ENCODE results near the gene L1TD1. TPM values are rescaled to one million over a fixed set of nuclear protein-coding genes. Genes with fewer than 3 reads are reported as not detected.
"Not testable (repeated sequence)": the region's sequence is repeated elsewhere in the genome, so short reads cannot be mapped to it uniquely, and the experiment has no call there.

Gene L1TD1
- total and polyA plus RNA-seq, 9 donors: 0.73 to 3.6 (median 2.2) TPM

DNA sequence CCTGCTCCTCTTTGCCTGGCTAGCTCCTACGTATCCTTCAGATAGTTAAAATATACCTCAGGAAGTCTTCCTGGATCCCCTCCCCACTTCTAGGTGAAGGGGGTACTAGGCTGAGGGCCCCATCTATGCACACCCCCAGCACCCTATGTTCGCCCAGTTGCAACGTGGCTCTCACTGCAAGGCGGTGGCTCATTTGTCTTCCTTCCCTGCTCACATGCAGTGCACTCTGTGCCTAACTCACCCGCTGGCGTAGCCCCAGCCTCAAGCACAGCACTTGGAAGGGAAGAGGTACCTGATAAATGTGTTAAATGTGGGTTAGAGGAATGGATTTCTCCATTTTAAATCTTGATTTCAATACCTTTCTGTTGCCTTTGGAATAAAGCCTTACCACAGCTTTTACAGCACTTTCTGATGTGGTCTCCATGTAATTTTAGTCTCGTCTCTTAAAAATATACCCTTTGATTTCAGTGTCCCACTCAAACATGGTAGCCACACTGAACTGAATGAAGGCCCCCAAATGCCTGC is 39.3 kb downstream of the L1TD1 start:
- H3K27me3 ChIP-seq (ENCODE audit: control insufficient read depth, insufficient read depth, low read length): no peaks in the 10 kb centered on the region
- H3K27ac ChIP-seq (ENCODE audit: low read length): no peak overlapping the region
- peaks cover 15% of the 10 kb centered on the region for H3K4me1 ChIP-seq (ENCODE audit: control insufficient read depth, insufficient read depth, low read length)
- no peak for DNase-seq
- WGBS (ENCODE audit: insufficient coverage): 95% methylated on average over 2 of the region's 7 CpGs
- H3K4me3 ChIP-seq (ENCODE audit: low read length): no peak overlapping the region
- no peaks in the 10 kb centered on the region for H3K9me3 ChIP-seq (replicated peaks; ENCODE audit: control insufficient read depth, low read depth, low read length)
- no peaks in the 10 kb centered on the region for H3K36me3 ChIP-seq (ENCODE audit: control insufficient read depth, insufficient read depth, low read length)

DNA sequence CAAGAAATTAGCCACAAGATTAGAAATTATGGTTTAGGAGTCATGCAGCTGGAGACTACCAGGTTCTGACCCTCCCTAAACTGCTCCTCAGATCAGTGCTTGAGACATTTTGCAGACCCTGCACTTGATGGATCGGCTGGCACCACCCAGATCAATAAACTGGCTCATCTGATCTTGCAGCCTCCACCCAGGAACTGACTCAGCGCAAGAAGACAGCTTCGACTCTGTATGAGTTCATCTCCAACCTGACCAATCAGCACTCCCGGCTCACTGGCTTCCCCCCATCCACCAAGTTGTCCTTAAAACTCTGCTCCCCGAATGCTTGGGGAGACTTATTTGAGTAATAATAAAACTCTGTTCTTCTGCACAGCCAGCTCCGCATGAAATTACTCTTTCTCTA is 40.0 kb downstream of the L1TD1 start:
- Histone ChIP-seq H3K36me3 (ENCODE audit: control insufficient read depth, insufficient read depth, low read length) (no peaks in the 10 kb centered on the region), H3K4me3 (ENCODE audit: low read length) (no peak overlapping the region), H3K27ac (ENCODE audit: low read length) (no peak overlapping the region), H3K4me1 (ENCODE audit: control insufficient read depth, insufficient read depth, low read length) (peaks cover 10% of the 10 kb centered on the region), H3K9me3 (replicated peaks; ENCODE audit: control insufficient read depth, low read depth, low read length) (no peaks in the 10 kb centered on the region), H3K27me3 (ENCODE audit: control insufficient read depth, insufficient read depth, low read length) (no peaks in the 10 kb centered on the region)
- DNase-seq: no peak
- 69% methylated on average over 2 of the region's 6 CpGs for WGBS (ENCODE audit: insufficient coverage)

DNA sequence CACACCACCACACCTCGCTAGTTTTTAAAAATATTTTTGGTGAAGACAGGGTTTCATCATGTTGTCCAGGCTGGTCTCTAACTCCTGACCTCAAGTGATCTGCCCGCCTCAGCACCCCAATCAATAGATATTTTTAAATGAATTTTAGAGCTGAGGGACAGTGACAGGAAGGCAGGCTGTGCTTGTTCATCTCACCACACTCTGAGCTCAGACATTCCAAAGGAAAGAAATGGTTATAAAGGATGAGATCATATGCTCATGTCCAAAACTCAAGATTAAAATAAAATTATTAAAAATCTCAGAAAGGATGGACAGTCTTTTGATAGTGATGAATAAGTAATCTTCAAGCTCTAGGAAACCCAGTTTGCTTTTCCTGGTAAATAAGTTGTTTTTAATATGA is 40.9 kb downstream of the L1TD1 start:
- DNase-seq: no peak
- Histone ChIP-seq H3K27me3 (ENCODE audit: control insufficient read depth, insufficient read depth, low read length) (no peaks in the 10 kb centered on the region), H3K9me3 (replicated peaks; ENCODE audit: control insufficient read depth, low read depth, low read length) (no peaks in the 10 kb centered on the region), H3K36me3 (ENCODE audit: control insufficient read depth, insufficient read depth, low read length) (no peaks in the 10 kb centered on the region), H3K4me1 (ENCODE audit: control insufficient read depth, insufficient read depth, low read length) (peaks cover 10% of the 10 kb centered on the region), H3K4me3 (ENCODE audit: low read length) (no peak overlapping the region), H3K27ac (ENCODE audit: low read length) (no peak overlapping the region)
- WGBS (ENCODE audit: insufficient coverage): no CpG with 5 or more reads among the region's 2 CpGs

DNA sequence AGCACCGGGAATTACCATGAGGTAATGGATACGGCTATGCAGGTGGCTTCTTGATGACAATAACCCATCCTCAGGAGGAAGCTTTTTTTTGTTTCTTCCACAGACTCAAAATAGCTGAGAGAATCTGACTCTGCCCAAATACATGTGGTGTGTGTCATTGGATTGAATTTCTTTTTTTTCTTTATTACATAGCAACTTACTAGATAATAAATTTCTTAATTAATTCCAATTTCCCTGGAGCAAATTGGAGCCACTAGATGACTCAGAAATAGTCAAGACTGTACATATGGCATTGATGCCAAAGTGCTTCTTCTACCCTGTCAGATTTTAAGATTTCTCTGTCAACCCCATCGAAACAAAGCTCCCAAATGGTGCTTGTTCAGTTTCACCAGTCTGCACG is 42.7 kb downstream of the L1TD1 start:
- Histone ChIP-seq H3K4me1 (ENCODE audit: control insufficient read depth, insufficient read depth, low read length) (peaks cover 24% of the 10 kb centered on the region), H3K9me3 (replicated peaks; ENCODE audit: control insufficient read depth, low read depth, low read length) (no peaks in the 10 kb centered on the region), H3K27ac (ENCODE audit: low read length) (no peak overlapping the region), H3K27me3 (ENCODE audit: control insufficient read depth, insufficient read depth, low read length) (no peaks in the 10 kb centered on the region), H3K36me3 (ENCODE audit: control insufficient read depth, insufficient read depth, low read length) (no peaks in the 10 kb centered on the region), H3K4me3 (ENCODE audit: low read length) (no peak overlapping the region)
- no peak for DNase-seq
- WGBS (ENCODE audit: insufficient coverage): 100% methylated on average over 1 of the region's 4 CpGs

DNA sequence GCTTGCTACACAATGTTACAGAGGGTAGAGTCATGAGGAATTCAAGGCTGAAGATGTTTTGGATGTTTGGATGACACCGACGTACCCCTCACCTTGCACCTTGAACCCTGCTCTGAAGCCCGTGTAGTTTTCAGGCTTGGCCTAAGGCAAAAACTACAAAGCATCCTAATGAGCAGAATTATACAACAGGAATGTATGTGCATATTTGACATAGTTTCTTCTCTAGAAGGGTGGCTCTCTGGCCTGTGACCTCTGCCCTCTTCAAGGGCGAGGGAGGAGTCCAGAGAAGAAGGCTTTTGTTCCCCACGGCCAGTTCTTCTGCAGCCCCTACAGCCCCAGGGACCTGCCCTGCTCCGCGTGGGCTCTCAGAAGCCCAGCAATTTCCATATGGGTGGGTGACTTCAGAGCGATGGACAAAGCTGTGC is 43.3 kb downstream of the L1TD1 start:
- H3K36me3 ChIP-seq (ENCODE audit: control insufficient read depth, insufficient read depth, low read length): no peaks in the 10 kb centered on the region
- no peak overlapping the region for H3K4me3 ChIP-seq (ENCODE audit: low read length)
- 100% methylated on average over 1 of the region's 8 CpGs for WGBS (ENCODE audit: insufficient coverage)
- no peaks in the 10 kb centered on the region for H3K27me3 ChIP-seq (ENCODE audit: control insufficient read depth, insufficient read depth, low read length)
- no peaks in the 10 kb centered on the region for H3K9me3 ChIP-seq (replicated peaks; ENCODE audit: control insufficient read depth, low read depth, low read length)
- H3K4me1 ChIP-seq (ENCODE audit: control insufficient read depth, insufficient read depth, low read length): peaks cover 20% of the 10 kb centered on the region
- DNase-seq: no peak
- H3K27ac ChIP-seq (ENCODE audit: low read length): no peak overlapping the region

DNA sequence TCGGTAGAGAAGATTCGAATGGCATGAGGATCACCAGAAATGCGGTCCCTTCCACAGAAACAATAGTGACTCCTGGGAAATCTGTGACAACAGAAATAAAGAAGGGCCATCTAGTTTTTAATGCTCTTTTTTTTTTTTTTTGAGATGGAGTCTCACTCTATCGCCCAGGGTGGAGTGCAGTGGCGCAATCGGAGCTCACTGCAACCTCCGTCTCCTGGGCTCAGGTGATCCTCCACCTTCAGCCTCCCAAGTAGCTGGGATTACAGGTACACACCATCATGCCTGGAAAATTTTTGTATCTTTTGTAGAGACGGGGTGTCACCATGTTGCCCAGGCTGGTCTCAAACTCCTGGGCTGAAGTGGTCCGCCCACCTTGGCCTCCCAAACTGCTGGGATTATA is 43.9 kb downstream of the L1TD1 start:
- H3K9me3 ChIP-seq (replicated peaks; ENCODE audit: control insufficient read depth, low read depth, low read length): no peaks in the 10 kb centered on the region
- H3K36me3 ChIP-seq (ENCODE audit: control insufficient read depth, insufficient read depth, low read length): no peaks in the 10 kb centered on the region
- 100% methylated on average over 2 of the region's 9 CpGs for WGBS (ENCODE audit: insufficient coverage)
- H3K27ac ChIP-seq (ENCODE audit: low read length): no peak overlapping the region
- DNase-seq: no peak
- H3K4me1 ChIP-seq (ENCODE audit: control insufficient read depth, insufficient read depth, low read length): peaks cover 17% of the 10 kb centered on the region
- no peaks in the 10 kb centered on the region for H3K27me3 ChIP-seq (ENCODE audit: control insufficient read depth, insufficient read depth, low read length)
- no peak overlapping the region for H3K4me3 ChIP-seq (ENCODE audit: low read length)

DNA sequence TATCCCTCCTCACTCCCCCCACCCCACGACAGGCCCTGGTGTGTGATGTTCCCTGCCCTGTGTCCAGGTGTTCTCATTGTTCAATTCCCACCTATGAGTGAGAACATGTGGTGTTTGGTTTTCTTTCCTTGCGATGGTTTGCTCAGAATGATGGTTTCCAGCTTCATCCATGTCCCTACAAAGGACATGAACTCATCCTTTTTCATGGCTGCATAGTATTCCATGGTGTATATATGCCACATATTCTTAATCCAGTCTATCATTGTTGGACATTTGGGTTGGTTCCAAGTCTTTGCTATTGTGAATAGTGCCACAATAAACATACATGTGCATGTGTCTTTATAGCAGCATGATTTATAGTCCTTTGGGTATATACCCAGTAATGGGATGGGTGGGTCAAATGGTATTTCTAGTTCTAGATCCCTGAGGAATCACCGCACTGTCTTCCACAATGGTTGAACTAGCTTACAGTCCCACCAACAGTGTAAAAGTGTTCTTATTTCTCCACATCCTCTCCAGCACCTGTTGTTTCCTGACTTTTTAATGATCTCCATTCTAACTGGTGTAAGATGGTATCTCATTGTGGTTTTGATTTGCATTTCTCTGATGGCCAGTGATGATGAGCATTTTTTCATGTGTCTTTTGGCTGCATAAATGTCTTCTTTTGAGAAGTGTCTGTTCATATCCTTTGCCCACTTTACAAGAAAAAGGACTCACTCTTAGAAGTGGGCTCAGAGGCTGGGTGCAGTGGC is 45.2 kb downstream of the L1TD1 start:
- peaks cover 17% of the 10 kb centered on the region for H3K4me1 ChIP-seq (ENCODE audit: control insufficient read depth, insufficient read depth, low read length)
- not testable (repeated sequence) for H3K27ac ChIP-seq (ENCODE audit: low read length); H3K9me3 ChIP-seq (replicated peaks; ENCODE audit: control insufficient read depth, low read depth, low read length); DNase-seq; H3K27me3 ChIP-seq (ENCODE audit: control insufficient read depth, insufficient read depth, low read length); H3K4me3 ChIP-seq (ENCODE audit: low read length); H3K36me3 ChIP-seq (ENCODE audit: control insufficient read depth, insufficient read depth, low read length)
- no CpG with 5 or more reads among the region's 3 CpGs for WGBS (ENCODE audit: insufficient coverage)

DNA sequence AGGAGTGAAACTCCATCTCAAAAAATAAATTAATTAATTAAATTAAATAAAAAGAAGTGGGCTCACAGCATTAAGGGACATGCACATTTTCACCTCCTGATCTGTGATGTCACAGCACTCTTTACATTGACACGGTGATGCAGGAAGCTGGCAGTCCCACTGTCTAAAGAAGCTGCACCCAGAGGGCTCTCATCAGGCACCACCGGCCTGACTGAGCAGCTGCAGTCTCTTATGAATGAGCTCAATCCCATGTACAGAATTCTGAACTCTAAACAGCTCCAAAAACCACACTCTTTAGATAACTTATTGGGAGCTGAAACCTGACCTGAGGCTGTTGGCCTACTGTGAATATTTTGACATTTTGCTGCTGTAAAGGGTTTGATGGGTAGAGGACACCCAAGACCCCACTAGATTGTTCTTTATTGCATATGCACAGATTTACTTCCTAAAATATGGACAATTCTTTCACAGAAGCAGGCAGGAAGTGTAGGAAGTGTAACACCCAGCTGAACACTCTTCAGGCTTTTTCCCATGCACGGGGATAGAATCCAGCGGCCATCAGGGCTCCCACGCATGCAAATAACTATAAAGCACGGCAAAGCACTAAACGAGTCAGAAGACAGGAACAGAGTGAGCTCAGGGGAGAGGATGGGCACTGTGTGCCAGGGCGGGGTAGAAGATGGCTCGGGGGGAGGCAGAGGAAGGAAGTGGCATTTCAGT is 46.2 kb downstream of the L1TD1 start:
- Histone ChIP-seq H3K36me3 (ENCODE audit: control insufficient read depth, insufficient read depth, low read length) (peaks cover 1% of the 10 kb centered on the region), H3K27me3 (ENCODE audit: control insufficient read depth, insufficient read depth, low read length) (no peaks in the 10 kb centered on the region), H3K27ac (ENCODE audit: low read length) (no peak overlapping the region), H3K9me3 (replicated peaks; ENCODE audit: control insufficient read depth, low read depth, low read length) (no peaks in the 10 kb centered on the region), H3K4me3 (ENCODE audit: low read length) (no peak overlapping the region), H3K4me1 (ENCODE audit: control insufficient read depth, insufficient read depth, low read length) (peaks cover 17% of the 10 kb centered on the region)
- 35% methylated on average over 5 of the region's 9 CpGs for WGBS (ENCODE audit: insufficient coverage)
- DNase-seq: peak; percentile 22

DNA sequence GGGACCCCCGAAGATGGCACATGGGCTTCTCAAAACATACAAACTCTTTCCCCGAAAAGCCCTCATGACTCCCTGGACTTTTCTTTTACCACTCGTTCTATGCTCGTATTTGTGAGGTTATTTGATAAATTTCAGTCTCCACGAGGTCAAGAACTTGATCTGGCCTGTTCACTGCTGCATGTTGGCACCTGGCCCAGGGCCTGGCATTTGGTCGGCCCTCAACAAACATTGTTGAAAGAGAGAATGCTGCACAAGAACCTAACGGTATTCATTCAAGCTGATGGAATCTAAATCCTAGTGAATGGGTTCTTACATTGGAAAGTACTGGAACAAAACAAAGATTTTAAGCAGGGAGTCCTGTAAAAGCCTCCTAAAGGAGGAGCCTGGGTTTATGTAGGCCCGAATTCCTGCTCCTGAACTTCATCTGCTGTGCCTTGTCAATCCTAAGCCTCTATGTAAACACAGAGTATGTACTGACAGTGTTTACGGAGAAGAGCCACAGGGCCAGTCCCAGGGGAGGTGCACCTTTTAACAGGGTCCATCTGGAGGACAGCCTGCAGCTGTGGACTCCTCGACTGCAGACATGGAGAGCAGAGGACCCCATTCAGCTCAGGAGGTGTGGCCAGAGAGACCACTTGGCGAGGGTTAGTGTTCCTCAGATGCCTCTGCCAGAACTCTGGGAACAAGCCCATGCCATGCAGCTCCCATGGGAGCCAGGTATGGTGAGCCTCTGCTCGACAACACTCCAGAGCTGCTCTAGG is 46.9 kb downstream of the L1TD1 start:
- Histone ChIP-seq H3K9me3 (replicated peaks; ENCODE audit: control insufficient read depth, low read depth, low read length) (no peaks in the 10 kb centered on the region), H3K4me3 (ENCODE audit: low read length) (no peak overlapping the region), H3K27me3 (ENCODE audit: control insufficient read depth, insufficient read depth, low read length) (no peaks in the 10 kb centered on the region), H3K4me1 (ENCODE audit: control insufficient read depth, insufficient read depth, low read length) (peaks cover 17% of the 10 kb centered on the region), H3K36me3 (ENCODE audit: control insufficient read depth, insufficient read depth, low read length) (peaks cover 4% of the 10 kb centered on the region), H3K27ac (ENCODE audit: low read length) (peak overlapping the region; percentile 20)
- DNase-seq: peak; percentile 36
- 49% methylated on average over 7 of the region's 12 CpGs for WGBS (ENCODE audit: insufficient coverage)

DNA sequence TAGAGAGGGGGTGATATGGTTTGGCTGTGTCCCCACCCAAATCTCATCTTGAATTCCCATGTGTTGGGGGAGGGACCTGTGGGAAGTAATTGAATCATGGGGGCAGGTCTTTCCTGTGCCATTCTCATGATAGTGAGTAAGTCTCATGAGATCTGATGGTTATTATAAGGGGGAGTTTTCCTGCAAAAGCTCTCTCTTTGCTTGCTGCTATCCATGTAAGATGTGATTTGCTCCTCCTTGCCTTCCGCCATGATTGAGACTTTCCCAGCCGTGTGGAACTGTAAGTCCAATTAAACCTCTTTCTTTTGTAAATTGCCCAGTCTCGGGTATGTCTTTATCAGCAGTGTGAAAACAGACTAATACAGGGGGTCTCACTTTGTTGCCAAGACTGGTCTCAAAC is 49.7 kb downstream of the L1TD1 start:
- not testable (repeated sequence) for H3K27ac ChIP-seq (ENCODE audit: low read length); H3K27me3 ChIP-seq (ENCODE audit: control insufficient read depth, insufficient read depth, low read length); H3K4me3 ChIP-seq (ENCODE audit: low read length); H3K36me3 ChIP-seq (ENCODE audit: control insufficient read depth, insufficient read depth, low read length); H3K9me3 ChIP-seq (replicated peaks; ENCODE audit: control insufficient read depth, low read depth, low read length); DNase-seq
- WGBS (ENCODE audit: insufficient coverage): 100% methylated on average over 1 of the region's 3 CpGs
- peaks cover 14% of the 10 kb centered on the region for H3K4me1 ChIP-seq (ENCODE audit: control insufficient read depth, insufficient read depth, low read length)

Data from muscle of leg (tissue), 11 donors.